ENCODE results near the gene RADIL.

RADIL gene

GRCh38 chr7:4808565-4808964 is 75.0 kb downstream of the RADIL start:
- Histone ChIP-seq H3K27ac (no peak overlapping the region), H3K4me3 (ENCODE audit: low read depth, low read length) (no peak overlapping the region), H3K36me3 (replicated peaks) (no peaks in the 10 kb centered on the region), H3K27me3 (replicated peaks) (no peaks in the 10 kb centered on the region)
- DNase-seq: no peak
- in situ Hi-C loops (cut with HindIII; ENCODE audit: low pct_ligation_motif_present, low sequenced_read_pairs): no loop called here
- no peak for TF ChIP-seq CTCF (IDR thresholded peaks at IDR 0.05; ENCODE audit: low read depth, low read length, missing control alignments)

- Histone ChIP-seq H3K36me3 (replicated peaks) (no peaks in the 10 kb centered on the region), H3K27ac (no peak overlapping the region), H3K4me3 (ENCODE audit: low read depth, low read length) (no peak overlapping the region), H3K27me3 (replicated peaks) (no peaks in the 10 kb centered on the region)
- DNase-seq: no peak
- in situ Hi-C loops (cut with HindIII; ENCODE audit: low pct_ligation_motif_present, low sequenced_read_pairs): no loop called here
- no peak for TF ChIP-seq CTCF (IDR thresholded peaks at IDR 0.05; ENCODE audit: low read depth, low read length, missing control alignments)
These were observed 75.5 kb downstream of the RADIL start for GRCh38 chr7:4808026-4808425.

GRCh38 chr7:4807598-4808016 is 75.9 kb downstream of the RADIL start:
- in situ Hi-C loops (cut with HindIII; ENCODE audit: low pct_ligation_motif_present, low sequenced_read_pairs): no loop called here
- TF ChIP-seq CTCF (IDR thresholded peaks at IDR 0.05; ENCODE audit: low read depth, low read length, missing control alignments): no peak
- no peak for DNase-seq
- no peaks in the 10 kb centered on the region for H3K36me3 ChIP-seq (replicated peaks)
- H3K27me3 ChIP-seq (replicated peaks): no peaks in the 10 kb centered on the region
- no peak overlapping the region for H3K27ac ChIP-seq
- H3K4me3 ChIP-seq (ENCODE audit: low read depth, low read length): no peak overlapping the region

GRCh38 chr7:4806983-4807597 is 76.4 kb downstream of the RADIL start:
- Histone ChIP-seq H3K4me3 (ENCODE audit: low read depth, low read length) (no peak overlapping the region), H3K27me3 (replicated peaks) (no peaks in the 10 kb centered on the region), H3K36me3 (replicated peaks) (no peaks in the 10 kb centered on the region), H3K27ac (no peak overlapping the region)
- in situ Hi-C loops (cut with HindIII; ENCODE audit: low pct_ligation_motif_present, low sequenced_read_pairs): no loop called here
- no peak for TF ChIP-seq CTCF (IDR thresholded peaks at IDR 0.05; ENCODE audit: low read depth, low read length, missing control alignments)
- no peak for DNase-seq

- H3K27me3 ChIP-seq (replicated peaks): no peaks in the 10 kb centered on the region
- no peak overlapping the region for H3K4me3 ChIP-seq (ENCODE audit: low read depth, low read length)
- no peak for TF ChIP-seq CTCF (IDR thresholded peaks at IDR 0.05; ENCODE audit: low read depth, low read length, missing control alignments)
- H3K36me3 ChIP-seq (replicated peaks): no peaks in the 10 kb centered on the region
- no peak overlapping the region for H3K27ac ChIP-seq
- DNase-seq: no peak
- in situ Hi-C loops (cut with HindIII; ENCODE audit: low pct_ligation_motif_present, low sequenced_read_pairs): no loop called here
These were observed 77.6 kb downstream of the RADIL start for GRCh38 chr7:4805984-4806300.

All from brain microvascular endothelial cell (primary cell).